ENCODE results near the gene NPAT. TPM values are rescaled to one million over a fixed set of nuclear protein-coding genes. Genes with fewer than 3 reads are reported as not detected.
A peak's percentile ranks its signal among the peaks of the same experiment; 100 is the strongest.

NPAT gene
- total and polyA plus RNA-seq, 2 of the 13 experiments (the other 11 are each of a cell fraction or from before 2014, with no cell fraction given), result 4.4 to 11.2 TPM

GRCh38 chr11:108223348-108224149 is 1.1 kb upstream of the NPAT start (continued):
- 0 out of 2 replicates have a peak, but pooled peaks have one; percentile 3 for TF ChIP-seq AHDC1 (CRISPR knock-in tag; IDR thresholded peaks at IDR 0.05; ENCODE audit: borderline replicate concordance)
- no peak for TF ChIP-seq PLRG1 (conservative IDR thresholded peaks at IDR 0.05)
- no peak for TF ChIP-seq AKNA (CRISPR knock-in tag; IDR thresholded peaks at IDR 0.05; ENCODE audit: borderline replicate concordance)
- TF ChIP-seq ZNF567 (CRISPR knock-in tag; IDR thresholded peaks at IDR 0.05; ENCODE audit: borderline replicate concordance), result no peak
- no peak for TF ChIP-seq ZBTB7B (CRISPR knock-in tag; IDR thresholded peaks at IDR 0.05)
- no peak for TF ChIP-seq ZBED4 (CRISPR knock-in tag; IDR thresholded peaks at IDR 0.05; ENCODE audit: borderline replicate concordance)
- 0 out of 2 replicates have a peak, but pooled peaks have one; percentile 15 for TF ChIP-seq ZKSCAN8 (CRISPR knock-in tag; IDR thresholded peaks at IDR 0.05; ENCODE audit: borderline replicate concordance)
- TF ChIP-seq RAD21 (CRISPR knock-in tag; IDR thresholded peaks at IDR 0.05), result no peak
- TF ChIP-seq CREM (IDR thresholded peaks at IDR 0.05), result no peak
- TF ChIP-seq CREM (CRISPR knock-in tag; IDR thresholded peaks at IDR 0.05), result no peak
- TF ChIP-seq PTBP1 (IDR thresholded peaks at IDR 0.05; ENCODE audit: low read depth, low read length, poor library complexity, severe bottlenecking), result no peak
- TF ChIP-seq GATAD2A (CRISPR knock-in tag; IDR thresholded peaks at IDR 0.05), result 0 out of 2 replicates have a peak, but pooled peaks have one; percentile 30
- TF ChIP-seq KMT2A (CRISPR knock-in tag; IDR thresholded peaks at IDR 0.05), result no peak
- TF ChIP-seq ZNF788 (CRISPR knock-in tag; IDR thresholded peaks at IDR 0.05; ENCODE audit: borderline replicate concordance), result no peak

All from HepG2 (cell line).